Endodermal cell (in vitro differentiated cells): ENCODE results near the gene MELK. TPM values are rescaled to one million over a fixed set of nuclear protein-coding genes. Genes with fewer than 3 reads are reported as not detected.

Experiments used
- DNase-seq: peaks from one replicate; pipeline ENCODE4 v3.0.0-alpha.2; 2017
- H3K27ac ChIP-seq: 2 replicates; pipeline ENCODE4 v1.5.1; 2013; ENCODE audit warnings: mild to moderate bottlenecking, low read depth, low read length, moderate library complexity
- H3K27me3 ChIP-seq: 2 replicates; pipeline ENCODE4 v1.6.1; 2013; ENCODE audit warnings: mild to moderate bottlenecking, low read length, moderate library complexity; ENCODE audit not compliant: insufficient read depth, control insufficient read depth, poor library complexity, severe bottlenecking
- H3K36me3 ChIP-seq: 2 replicates; pipeline ENCODE4 v1.7.0; 2013; ENCODE audit warnings: mild to moderate bottlenecking, low read length, moderate library complexity; ENCODE audit not compliant: control insufficient read depth, insufficient read depth
- H3K4me1 ChIP-seq: one replicate; pipeline ENCODE4 v1.7.0; 2013; ENCODE audit warnings: low read length; ENCODE audit not compliant: control insufficient read depth, insufficient read depth
- H3K4me3 ChIP-seq: 2 replicates; pipeline ENCODE4 v1.5.1; 2013; ENCODE audit warnings: mild to moderate bottlenecking, low read length, moderate library complexity
- H3K9ac ChIP-seq: 2 replicates; pipeline ENCODE4 v1.6.1; 2013; ENCODE audit warnings: mild to moderate bottlenecking, low read length, moderate library complexity; ENCODE audit not compliant: poor library complexity, severe bottlenecking; ENCODE audit errors: extremely low read depth
- H3K9me3 ChIP-seq: 2 replicates; pipeline ENCODE4 v1.6.1; 2013; ENCODE audit warnings: mild to moderate bottlenecking, low read length, moderate library complexity; ENCODE audit not compliant: control insufficient read depth
- H3K27ac Mint-ChIP-seq: 2 replicates; pipeline ENCODE4 v1.8.0; 2020; ENCODE audit warnings: mixed read lengths
- H3K27me3 Mint-ChIP-seq: 2 replicates; pipeline ENCODE4 v1.8.0; 2021; ENCODE audit warnings: mild to moderate bottlenecking, mixed read lengths; ENCODE audit not compliant: insufficient read depth
- H3K36me3 Mint-ChIP-seq: 2 replicates; pipeline ENCODE4 v1.8.0; 2020; ENCODE audit warnings: low read depth, mixed read lengths
- H3K4me1 Mint-ChIP-seq: 2 replicates; pipeline ENCODE4 v1.8.0; 2020; ENCODE audit warnings: mixed read lengths
- H3K4me3 Mint-ChIP-seq: 2 replicates; pipeline ENCODE4 v1.8.0; 2020; ENCODE audit warnings: mild to moderate bottlenecking, moderate library complexity, mixed read lengths
- H3K9me3 Mint-ChIP-seq: 2 replicates; pipeline ENCODE4 v1.8.0; 2020; ENCODE audit warnings: mild to moderate bottlenecking, mixed read lengths
- CTCF ChIP-seq: fragments of 200-600 bp; sonication (generic); conservative IDR thresholded peaks from 2 replicates; pipeline ENCODE4 v1.5.0; 2021; ENCODE audit warnings: antibody characterized with exemption, mild to moderate bottlenecking
- WGBS, 2 experiments: methylation state at CpG; one replicate each; pipeline versions ENCODE4 v1.1.5 to v1.1.7; 2013; ENCODE audit warnings: missing lambda C conversion rate in 2 of 2, mixed read lengths in 1 of 2; ENCODE audit not compliant: insufficient coverage in 1 of 2, insufficient read length in 1 of 2; 5-methylcytosine and 5-hydroxymethylcytosine counted together
- total RNA-seq, 2 donors: library from RNA; stranded (reverse); fragmentation: NEBNext Ultra II Directional in 1 of 2; extraction: Animal tissue kit (Norgen Biotek cat#: 25700) in 1 of 2; gene quantifications; 2 replicates in 1 of 2; 3 replicates in 1 of 2; pipeline ENCODE4 v1.2.1, GENCODE V29; 2021

MELK gene
- total RNA-seq, 2 donors from 2014 or later = 45.6 to 88.9 TPM

GRCh38 chr9:36665921-36666431 is 93.3 kb downstream of the MELK start:
- Mint-ChIP-seq H3K9me3 (no peaks in the 10 kb centered on the region), H3K27me3 (no peaks in the 10 kb centered on the region), H3K4me1 (no peaks in the 10 kb centered on the region), H3K27ac (no peak overlapping the region), H3K36me3 (peaks cover 36% of the 10 kb centered on the region), H3K4me3 (no peak overlapping the region)
- H3K36me3 ChIP-seq = peaks cover 78% of the 10 kb centered on the region
- no peaks in the 10 kb centered on the region for H3K9me3 ChIP-seq
- H3K4me3 ChIP-seq = no peak overlapping the region
- H3K27ac ChIP-seq = no peak overlapping the region
- DNase-seq = no peak
- H3K9ac ChIP-seq = no peak overlapping the region
- no peaks in the 10 kb centered on the region for H3K4me1 ChIP-seq
- TF ChIP-seq CTCF = no peak
- 97% methylated on average over 3 of the region's 3 CpGs for WGBS, 2 experiments
- no peaks in the 10 kb centered on the region for H3K27me3 ChIP-seq

GRCh38 chr9:36671561-36671960 is 98.9 kb downstream of the MELK start:
- Mint-ChIP-seq H3K4me3 (no peak overlapping the region), H3K4me1 (no peaks in the 10 kb centered on the region), H3K9me3 (no peaks in the 10 kb centered on the region), H3K27ac (no peak overlapping the region), H3K36me3 (peaks cover 28% of the 10 kb centered on the region), H3K27me3 (no peaks in the 10 kb centered on the region)
- DNase-seq = no peak
- no peak overlapping the region for H3K9ac ChIP-seq
- no peak for TF ChIP-seq CTCF
- 92 to 98% methylated on average over 2 to 3 of the region's 3 CpGs for WGBS, 2 experiments
- H3K27ac ChIP-seq = no peak overlapping the region
- H3K4me1 ChIP-seq = no peaks in the 10 kb centered on the region
- no peaks in the 10 kb centered on the region for H3K9me3 ChIP-seq
- H3K4me3 ChIP-seq = no peak overlapping the region
- H3K27me3 ChIP-seq = no peaks in the 10 kb centered on the region
- H3K36me3 ChIP-seq = peaks cover 93% of the 10 kb centered on the region

- Mint-ChIP-seq H3K27ac (no peak overlapping the region), H3K27me3 (no peaks in the 10 kb centered on the region), H3K4me3 (no peak overlapping the region), H3K36me3 (peaks cover 51% of the 10 kb centered on the region), H3K9me3 (no peaks in the 10 kb centered on the region), H3K4me1 (no peaks in the 10 kb centered on the region)
- no peak overlapping the region for H3K4me3 ChIP-seq
- no peak overlapping the region for H3K27ac ChIP-seq
- 95 to 100% methylated on average over 1 of the region's 1 CpG for WGBS, 2 experiments
- H3K4me1 ChIP-seq = no peaks in the 10 kb centered on the region
- no peak for TF ChIP-seq CTCF
- H3K9me3 ChIP-seq = peaks cover 7% of the 10 kb centered on the region
- no peaks in the 10 kb centered on the region for H3K27me3 ChIP-seq
- H3K9ac ChIP-seq = no peak overlapping the region
- peaks cover 89% of the 10 kb centered on the region for H3K36me3 ChIP-seq
- DNase-seq = no peak
These were observed 103.4 kb downstream of the MELK start for GRCh38 chr9:36676091-36676490.
